ENCODE data around the gene OR2T10.
"Not testable (repeated sequence)": the region's sequence is repeated elsewhere in the genome, so short reads cannot be mapped to it uniquely, and the experiment has no call there.

DNA sequence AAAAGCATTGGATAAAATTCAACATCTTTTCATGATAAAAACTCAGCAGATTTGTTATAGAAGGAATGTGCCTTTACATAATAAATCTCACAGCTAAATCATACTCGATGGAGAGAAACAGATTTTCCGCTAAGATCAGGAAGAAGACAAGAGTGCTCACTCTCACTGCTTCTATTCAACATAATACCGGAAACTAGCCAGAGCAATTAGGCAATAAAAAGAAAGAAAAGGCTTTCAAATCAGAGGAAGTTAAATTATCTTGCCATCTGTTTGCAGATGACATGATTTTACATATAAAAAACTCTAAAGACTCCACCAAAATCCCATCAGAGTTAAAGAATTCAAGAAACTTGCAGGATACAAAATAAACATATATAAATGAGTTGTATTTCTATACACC lies 26.7 kb downstream of the OR2T10 start:
- TF ChIP-seq, protein P1, sequence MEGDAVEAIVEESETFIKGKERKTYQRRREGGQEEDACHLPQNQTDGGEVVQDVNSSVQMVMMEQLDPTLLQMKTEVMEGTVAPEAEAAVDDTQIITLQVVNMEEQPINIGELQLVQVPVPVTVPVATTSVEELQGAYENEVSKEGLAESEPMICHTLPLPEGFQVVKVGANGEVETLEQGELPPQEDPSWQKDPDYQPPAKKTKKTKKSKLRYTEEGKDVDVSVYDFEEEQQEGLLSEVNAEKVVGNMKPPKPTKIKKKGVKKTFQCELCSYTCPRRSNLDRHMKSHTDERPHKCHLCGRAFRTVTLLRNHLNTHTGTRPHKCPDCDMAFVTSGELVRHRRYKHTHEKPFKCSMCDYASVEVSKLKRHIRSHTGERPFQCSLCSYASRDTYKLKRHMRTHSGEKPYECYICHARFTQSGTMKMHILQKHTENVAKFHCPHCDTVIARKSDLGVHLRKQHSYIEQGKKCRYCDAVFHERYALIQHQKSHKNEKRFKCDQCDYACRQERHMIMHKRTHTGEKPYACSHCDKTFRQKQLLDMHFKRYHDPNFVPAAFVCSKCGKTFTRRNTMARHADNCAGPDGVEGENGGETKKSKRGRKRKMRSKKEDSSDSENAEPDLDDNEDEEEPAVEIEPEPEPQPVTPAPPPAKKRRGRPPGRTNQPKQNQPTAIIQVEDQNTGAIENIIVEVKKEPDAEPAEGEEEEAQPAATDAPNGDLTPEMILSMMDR (IDR thresholded peaks at IDR 0.05): not testable (repeated sequence)
- not testable (repeated sequence) for TF ChIP-seq POLR2A (IDR thresholded peaks at IDR 0.05)

All from adrenal gland (tissue), 5 donors.